ENCODE data around the gene APOBEC4.
"Not testable (repeated sequence)": the region's sequence is repeated elsewhere in the genome, so short reads cannot be mapped to it uniquely, and the experiment has no call there.

The APOBEC4 gene

GRCh38 chr1:183652547-183653461, at the start of gene APOBEC4:
Gene APOBEC4 (minus strand): TSS chr1:183653316. CDS start chr1:183648781, 4,535 bp downstream.
- DNase-seq, result no peak

- no peak for DNase-seq
Measured at GRCh38 chr1:183702813-183703198, 49.7 kb upstream of the APOBEC4 start.

- DNase-seq, result no peak
Measured at GRCh38 chr1:183702087-183702812, 49.1 kb upstream of the APOBEC4 start.

GRCh38 chr1:183699616-183700160, 46.6 kb upstream of the APOBEC4 start:
- no peak for DNase-seq

GRCh38 chr1:183697814-183698590, 44.9 kb upstream of the APOBEC4 start:
- no peak for DNase-seq

- no peak for DNase-seq
Measured at GRCh38 chr1:183696981-183697380, 43.9 kb upstream of the APOBEC4 start.

- DNase-seq, result no peak
Measured at GRCh38 chr1:183694755-183695154, 41.6 kb upstream of the APOBEC4 start.

GRCh38 chr1:183694066-183694465, 41.0 kb upstream of the APOBEC4 start:
- no peak for DNase-seq

- DNase-seq, result no peak
Measured at GRCh38 chr1:183693521-183693920, 40.4 kb upstream of the APOBEC4 start.

GRCh38 chr1:183689762-183690204, 36.7 kb upstream of the APOBEC4 start:
- no peak for DNase-seq

GRCh38 chr1:183688341-183689060, 35.4 kb upstream of the APOBEC4 start:
- no peak for DNase-seq

GRCh38 chr1:183687546-183688304, 34.6 kb upstream of the APOBEC4 start:
- DNase-seq, result no peak

- DNase-seq, result no peak
Measured at GRCh38 chr1:183686229-183686628, 33.1 kb upstream of the APOBEC4 start.

GRCh38 chr1:183685112-183685713, 32.1 kb upstream of the APOBEC4 start:
- no peak for DNase-seq

GRCh38 chr1:183679363-183679762, 26.2 kb upstream of the APOBEC4 start:
- DNase-seq, result not testable (repeated sequence)

GRCh38 chr1:183678819-183679218, 25.7 kb upstream of the APOBEC4 start:
- no peak for DNase-seq

- no peak for DNase-seq
Measured at GRCh38 chr1:183676586-183677189, 23.6 kb upstream of the APOBEC4 start.

- no peak for DNase-seq
Measured at GRCh38 chr1:183675883-183676585, 22.9 kb upstream of the APOBEC4 start.

GRCh38 chr1:183675381-183675780, 22.3 kb upstream of the APOBEC4 start:
- DNase-seq, result no peak

GRCh38 chr1:183674886-183675285, 21.8 kb upstream of the APOBEC4 start:
- no peak for DNase-seq
